A673 (cell line): ENCODE results near the gene TMEM18. TPM values are rescaled to one million over a fixed set of nuclear protein-coding genes. Genes with fewer than 3 reads are reported as not detected.
A peak's percentile ranks its signal among the peaks of the same experiment; 100 is the strongest.

Experiments used
- BruUV-seq: library from RNA; stranded (reverse); fragments of 400-500 nt; replicated peaks from 2 replicates; lab custom pipeline; 2021; lab: Mats Ljungman, UMichigan
- CTCF ChIA-PET: fragments of 300-600 bp; sonication (Branson Sonifier 250); formaldehyde crosslinking; loops from one replicate; lab custom pipeline; 2022; ENCODE audit warnings: antibody characterized with exemption; lab: Charles Lee
- POLR2A ChIA-PET: fragments of 300-600 bp; sonication (Branson Sonifier 250); formaldehyde crosslinking; loops from one replicate; lab custom pipeline; 2022; ENCODE audit warnings: antibody characterized with exemption; ENCODE audit not compliant: low non-redundant PET; lab: Charles Lee
- DNase-seq: peaks from one replicate; pipeline ENCODE4 v3.0.0-alpha.2; 2015; ENCODE audit warnings: low spot score
- H3K27ac ChIP-seq: fragments of 200-600 bp; sonication (generic); 2 replicates; pipeline ENCODE4 v1.5.1; 2016; ENCODE audit warnings: mixed run types, low read depth, mild to moderate bottlenecking, mixed read lengths, antibody characterized with exemption, low read length; ENCODE audit not compliant: poor library complexity, severe bottlenecking
- H3K27me3 ChIP-seq: fragments of 200-600 bp; sonication (generic); replicated peaks from 2 replicates; pipeline ENCODE4 v1.6.1; 2017; ENCODE audit warnings: mixed run types, low read depth, mild to moderate bottlenecking, mixed read lengths, antibody characterized with exemption, low read length; ENCODE audit not compliant: insufficient read depth, poor library complexity
- H3K36me3 ChIP-seq: fragments of 200-600 bp; sonication (generic); 2 replicates; pipeline ENCODE4 v1.6.1; 2016; ENCODE audit warnings: mixed run types, mild to moderate bottlenecking, mixed read lengths, antibody characterized with exemption, low read length; ENCODE audit not compliant: insufficient read depth, poor library complexity, severe bottlenecking
- H3K4me1 ChIP-seq: fragments of 200-600 bp; sonication (generic); 2 replicates; pipeline ENCODE4 v1.6.1; 2017; ENCODE audit warnings: mixed run types, mild to moderate bottlenecking, mixed read lengths, antibody characterized with exemption, low read length; ENCODE audit not compliant: insufficient read depth, poor library complexity, severe bottlenecking
- H3K4me3 ChIP-seq: fragments of 200-600 bp; sonication (generic); 2 replicates; pipeline ENCODE4 v1.5.1; 2016; ENCODE audit warnings: low read depth, mixed run types, mild to moderate bottlenecking, mixed read lengths, low read length; ENCODE audit not compliant: poor library complexity, severe bottlenecking
- H3K9me3 ChIP-seq: fragments of 200-600 bp; sonication (generic); 2 replicates; pipeline ENCODE4 v1.6.1; 2016; ENCODE audit warnings: mixed run types, low read depth, mild to moderate bottlenecking, mixed read lengths, antibody characterized with exemption, low read length; ENCODE audit not compliant: poor library complexity, severe bottlenecking
- EZH2 ChIP-seq: fragments of 200-600 bp; sonication (generic); IDR thresholded peaks from 2 replicates; pipeline ENCODE4 v1.6.1; 2017; ENCODE audit warnings: borderline replicate concordance, low read depth, mild to moderate bottlenecking, mixed read lengths, antibody characterized with exemption, low read length; ENCODE audit not compliant: poor library complexity, severe bottlenecking
- intact Hi-C: fragments of 100-400 bp; cut with micrococcal nuclease; formaldehyde crosslinking; loops from one replicate; pipeline ENCODE4 v1.10.0; 2022; ENCODE audit not compliant: unreplicated experiment
- total RNA-seq: library from RNA; stranded (reverse); gene quantifications from 2 replicates; pipeline ENCODE4 v1.2.3, GENCODE V29; 2021
- TF ChIP-seq, protein P1 (sequence below): fragments of 300-800, 200-600 bp; sonication (generic); conservative IDR thresholded peaks from 2 replicates; pipeline ENCODE4 v1.5.1; 2017; ENCODE audit warnings: low read depth, mild to moderate bottlenecking, antibody characterized with exemption, low read length, moderate library complexity, mixed read lengths

The TMEM18 gene
- total RNA-seq, 1 experiment from 2014 or later: 29.0 TPM

DNA sequence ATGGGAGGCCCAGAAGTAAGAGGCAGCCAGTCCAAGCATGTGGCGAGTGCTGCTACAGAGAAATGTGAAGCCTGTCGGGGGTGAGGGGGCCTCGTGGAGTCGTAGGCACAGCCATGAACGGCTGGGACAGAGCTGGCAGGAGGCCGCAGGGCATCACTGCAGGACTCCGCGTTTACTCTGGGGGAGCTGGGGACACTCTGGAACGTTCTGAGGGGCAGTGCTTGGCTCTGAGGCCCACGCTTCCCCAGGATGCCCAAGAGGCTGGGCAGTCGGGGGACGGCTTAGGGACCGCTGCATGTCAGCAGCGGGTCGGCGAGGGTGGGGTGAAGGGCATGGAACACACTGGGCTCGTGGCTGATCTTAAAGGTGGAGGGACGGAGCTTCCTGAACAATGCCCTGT, 6.6 kb downstream of the TMEM18 start:
- ChIA-PET CTCF (no interaction called here), POLR2A (no interaction called here)
- TF ChIP-seq, protein P1, sequence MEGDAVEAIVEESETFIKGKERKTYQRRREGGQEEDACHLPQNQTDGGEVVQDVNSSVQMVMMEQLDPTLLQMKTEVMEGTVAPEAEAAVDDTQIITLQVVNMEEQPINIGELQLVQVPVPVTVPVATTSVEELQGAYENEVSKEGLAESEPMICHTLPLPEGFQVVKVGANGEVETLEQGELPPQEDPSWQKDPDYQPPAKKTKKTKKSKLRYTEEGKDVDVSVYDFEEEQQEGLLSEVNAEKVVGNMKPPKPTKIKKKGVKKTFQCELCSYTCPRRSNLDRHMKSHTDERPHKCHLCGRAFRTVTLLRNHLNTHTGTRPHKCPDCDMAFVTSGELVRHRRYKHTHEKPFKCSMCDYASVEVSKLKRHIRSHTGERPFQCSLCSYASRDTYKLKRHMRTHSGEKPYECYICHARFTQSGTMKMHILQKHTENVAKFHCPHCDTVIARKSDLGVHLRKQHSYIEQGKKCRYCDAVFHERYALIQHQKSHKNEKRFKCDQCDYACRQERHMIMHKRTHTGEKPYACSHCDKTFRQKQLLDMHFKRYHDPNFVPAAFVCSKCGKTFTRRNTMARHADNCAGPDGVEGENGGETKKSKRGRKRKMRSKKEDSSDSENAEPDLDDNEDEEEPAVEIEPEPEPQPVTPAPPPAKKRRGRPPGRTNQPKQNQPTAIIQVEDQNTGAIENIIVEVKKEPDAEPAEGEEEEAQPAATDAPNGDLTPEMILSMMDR: no peak
- TF ChIP-seq EZH2: no peak
- no peak for DNase-seq
- peaks cover 6% of the 10 kb centered on the region for H3K9me3 ChIP-seq
- no peak overlapping the region for H3K4me3 ChIP-seq
- H3K36me3 ChIP-seq: peaks cover 36% of the 10 kb centered on the region
- no peak overlapping the region for H3K27ac ChIP-seq
- H3K27me3 ChIP-seq: no peaks in the 10 kb centered on the region
- BruUV-seq: no TSS peak
- H3K4me1 ChIP-seq: peaks cover 6% of the 10 kb centered on the region
- intact Hi-C loops: no loop called here

DNA sequence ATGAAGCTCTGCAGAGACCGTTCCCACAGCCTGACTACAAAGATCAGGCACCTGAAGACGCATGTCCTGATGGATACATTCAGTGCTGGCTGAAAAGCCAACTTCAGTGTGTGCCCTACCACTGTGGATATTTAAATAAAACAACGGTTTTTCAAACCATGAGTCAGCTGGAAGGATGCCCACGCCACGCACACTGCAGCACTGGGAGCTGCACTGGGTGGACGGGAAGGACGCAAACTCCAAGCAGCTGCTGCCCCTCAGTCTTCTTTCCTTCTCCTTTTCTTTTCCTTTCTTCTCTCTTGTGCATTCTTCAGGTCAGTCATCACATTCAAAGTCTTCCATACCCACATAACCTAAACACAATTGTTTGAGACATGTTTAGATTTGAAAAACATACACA, 7.9 kb downstream of the TMEM18 start:
- Histone ChIP-seq H3K4me1 (no peaks in the 10 kb centered on the region), H3K27me3 (no peaks in the 10 kb centered on the region), H3K36me3 (peaks cover 36% of the 10 kb centered on the region), H3K4me3 (no peak overlapping the region), H3K27ac (no peak overlapping the region), H3K9me3 (peaks cover 6% of the 10 kb centered on the region)
- POLR2A ChIA-PET: no interaction called here
- CTCF ChIA-PET: no interaction called here
- intact Hi-C loops: no loop called here
- no peak for DNase-seq
- TF ChIP-seq EZH2: no peak
- TF ChIP-seq, protein P1: no peak
- TSS peak; percentile 30 for BruUV-seq

DNA sequence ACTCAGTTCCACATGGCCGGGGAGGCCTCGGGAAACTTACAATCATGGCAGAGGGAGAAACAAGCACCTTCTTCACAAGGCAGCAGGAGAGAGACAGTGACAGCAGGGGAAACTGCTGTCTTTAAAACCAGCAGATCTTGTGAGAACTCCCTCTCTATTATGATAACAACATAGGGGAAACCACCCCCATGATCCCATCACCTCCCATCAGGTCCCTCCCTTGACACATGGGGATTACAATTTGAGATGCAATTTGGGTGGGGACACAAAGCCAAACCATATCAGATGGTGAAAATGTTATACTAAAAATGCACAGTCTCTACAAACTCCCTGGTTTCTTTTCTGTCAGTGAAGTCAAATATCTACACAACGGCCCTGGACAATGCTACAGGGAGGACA, 9.2 kb downstream of the TMEM18 start:
- ChIA-PET POLR2A (no interaction called here), CTCF (no interaction called here)
- intact Hi-C loops: no loop called here
- BruUV-seq: no TSS peak
- Histone ChIP-seq H3K36me3 (peaks cover 36% of the 10 kb centered on the region), H3K27ac (no peak overlapping the region), H3K27me3 (no peaks in the 10 kb centered on the region), H3K4me1 (no peaks in the 10 kb centered on the region), H3K9me3 (peaks cover 6% of the 10 kb centered on the region), H3K4me3 (no peak overlapping the region)
- no peak for DNase-seq
- TF ChIP-seq, protein P1: no peak
- no peak for TF ChIP-seq EZH2
